GM12878 (cell line): ENCODE results near the gene SERHL2. TPM values are rescaled to one million over a fixed set of nuclear protein-coding genes. Genes with fewer than 3 reads are reported as not detected.

Experiments
- ATAC-seq: fragments of 200-7000 bp; cut with Tn5 transposase; 3 replicates; pipeline ENCODE4 v1.9.1; 2020; ENCODE audit warnings: mild to moderate bottlenecking, moderate library complexity
- BruUV-seq: library from RNA; stranded (reverse); fragments of 400-500 nt; replicated peaks from 2 replicates; lab custom pipeline; 2021; lab: Mats Ljungman, UMichigan
- CTCF ChIA-PET: fragments of 300-600 bp; sonication (Branson Sonifier 250); formaldehyde crosslinking; extraction: SDS; loops from one replicate; lab custom pipeline; 2021; ENCODE audit warnings: inconsistent platforms; lab: Yijun Ruan, JAX
- POLR2A ChIA-PET: fragments of 350-600 bp; formaldehyde crosslinking; extraction: SDS; loops from one replicate; lab custom pipeline; 2021; ENCODE audit warnings: inconsistent platforms; lab: Charles Lee
- RAD21 ChIA-PET: fragments of 300-600 bp; sonication (Branson Sonifier 250); formaldehyde crosslinking; loops from one replicate; lab custom pipeline; 2023; ENCODE audit warnings: antibody characterized with exemption; ENCODE audit not compliant: unreplicated experiment; lab: Charles Lee
- SMC1A ChIA-PET: fragments of 300-600 bp; sonication (Branson Sonifier 250); formaldehyde crosslinking; loops from one replicate; lab custom pipeline; 2023; ENCODE audit not compliant: unreplicated experiment, uncharacterized antibody; lab: Charles Lee
- DNase-seq: peaks from one replicate; pipeline ENCODE4 v3.0.0-alpha.2; 2011; ENCODE audit warnings: low read depth, low spot score
- FAIRE-seq: peaks from 3 replicates; lab custom pipeline; 2011; peaks lifted over from hg19 to GRCh38; lab: Jason Lieb, UNC
- H2AFZ ChIP-seq: 2 replicates; pipeline ENCODE4 v1.6.0; 2011; ENCODE audit warnings: low read depth, low read length, control low read depth; ENCODE audit not compliant: control insufficient read depth
- H3K27ac ChIP-seq: 2 replicates; pipeline ENCODE4 v1.5.1; 2011; ENCODE audit warnings: control low read depth; ENCODE audit not compliant: control insufficient read depth, insufficient read depth
- H3K27me3 ChIP-seq, 2 experiments: replicated peaks in 1 of 2; 2 replicates each; pipeline versions ENCODE4 v1.6.0 to v1.6.1; 2011; ENCODE audit warnings: low read length in 1 of 2; ENCODE audit not compliant: control insufficient read depth in 2 of 2, insufficient read depth in 2 of 2
- H3K36me3 ChIP-seq, 2 experiments: 2 replicates each; pipeline ENCODE4 v1.5.1; 2011; ENCODE audit warnings: low read length in 1 of 2; ENCODE audit not compliant: control insufficient read depth in 2 of 2, insufficient read depth in 2 of 2
- H3K4me1 ChIP-seq: 2 replicates; pipeline ENCODE4 v1.6.1; 2011; ENCODE audit warnings: mild to moderate bottlenecking, low read length, moderate library complexity, mixed read lengths; ENCODE audit not compliant: control insufficient read depth, insufficient read depth
- H3K4me2 ChIP-seq: 2 replicates; pipeline ENCODE4 v1.6.0; 2011; ENCODE audit warnings: control low read depth; ENCODE audit not compliant: control insufficient read depth, insufficient read depth
- H3K4me3 ChIP-seq: fragments of 200-600 bp; sonication (generic); 2 replicates; pipeline ENCODE4 v1.5.1; 2016
- H3K79me2 ChIP-seq: 2 replicates; pipeline ENCODE4 v1.6.0; 2011; ENCODE audit warnings: low read length; ENCODE audit not compliant: control insufficient read depth, insufficient read depth
- H3K9ac ChIP-seq: 2 replicates; pipeline ENCODE4 v1.8.0; 2011; ENCODE audit warnings: low read length, control low read depth, mixed read lengths; ENCODE audit not compliant: control insufficient read depth, insufficient read depth
- H3K9me3 ChIP-seq: replicated peaks from 3 replicates; pipeline ENCODE4 v1.5.1; 2011; ENCODE audit warnings: mild to moderate bottlenecking, low read length; ENCODE audit not compliant: control insufficient read depth, insufficient read depth
- H4K20me1 ChIP-seq: 2 replicates; pipeline ENCODE4 v1.6.0; 2011; ENCODE audit not compliant: control insufficient read depth, insufficient read depth
- BHLHE40 ChIP-seq, 2 experiments: fragments of 450-650 bp in 1 of 2; IDR thresholded peaks; 2 replicates each; pipeline ENCODE4 v1.6.1; 2011 to 2017; ENCODE audit warnings: low read depth in 2 of 2, borderline replicate concordance in 1 of 2, improper control_type of control experiment in 1 of 2, low read length in 1 of 2, mild to moderate bottlenecking in 1 of 2
- BRCA1 ChIP-seq: IDR thresholded peaks from 2 replicates; pipeline ENCODE4 v1.6.1; 2011; ENCODE audit warnings: low read depth, low read length, improper control_type of control experiment
- CREM ChIP-seq: IDR thresholded peaks from 2 replicates; pipeline ENCODE4 v1.6.1; 2014; ENCODE audit warnings: antibody characterized with exemption, low read depth
- CTCF ChIP-seq, 3 experiments: IDR thresholded peaks in 2 of 3; conservative IDR thresholded peaks in 1 of 3; 2 replicates each; pipeline ENCODE4 v1.5.1; 2011; ENCODE audit warnings: low read depth in 3 of 3, low read length in 3 of 3, mild to moderate bottlenecking in 3 of 3, control low read depth in 2 of 3, moderate library complexity in 2 of 3, inconsistent platforms in 1 of 3, mixed read lengths in 1 of 3; ENCODE audit not compliant: control insufficient read depth in 2 of 3, insufficient read depth in 1 of 3; ENCODE audit errors: extremely low read depth in 1 of 3
- GABPA ChIP-seq: IDR thresholded peaks from 2 replicates; pipeline ENCODE4 v1.6.1; 2014; ENCODE audit warnings: antibody characterized with exemption, low read depth, mild to moderate bottlenecking, inconsistent platforms
- HCFC1 ChIP-seq: fragments of 150-350 bp; IDR thresholded peaks from 2 replicates; pipeline ENCODE4 v1.6.1; 2014; ENCODE audit warnings: low read length
- IKZF1 ChIP-seq: fragments of 450-650 bp; conservative IDR thresholded peaks from 2 replicates; pipeline ENCODE4 v1.6.1; 2017; ENCODE audit warnings: antibody characterized with exemption, mild to moderate bottlenecking
- MEF2A ChIP-seq: IDR thresholded peaks from 2 replicates; pipeline ENCODE4 v1.6.1; 2011; ENCODE audit warnings: low read depth, mild to moderate bottlenecking, low read length, moderate library complexity; ENCODE audit not compliant: insufficient read depth
- MEF2B ChIP-seq: fragments of 450-650 bp; IDR thresholded peaks from 2 replicates; pipeline ENCODE4 v1.6.1; 2018; ENCODE audit warnings: mild to moderate bottlenecking, moderate library complexity; ENCODE audit not compliant: partially characterized antibody, poor library complexity, severe bottlenecking
- PKNOX1 ChIP-seq: fragments of 450-650 bp; IDR thresholded peaks from 2 replicates; pipeline ENCODE4 v1.6.1; 2016; ENCODE audit warnings: mild to moderate bottlenecking
- PML ChIP-seq: IDR thresholded peaks from 2 replicates; pipeline ENCODE4 v1.6.1; 2012; ENCODE audit warnings: low read length, inconsistent platforms
- POLR2A ChIP-seq: IDR thresholded peaks from 2 replicates; pipeline ENCODE4 v1.6.1; 2011; ENCODE audit warnings: low read depth, mild to moderate bottlenecking, low read length
- RAD21 ChIP-seq: IDR thresholded peaks from 2 replicates; pipeline ENCODE4 v1.6.1; 2011; ENCODE audit warnings: mild to moderate bottlenecking, low read depth, low read length, moderate library complexity; ENCODE audit not compliant: insufficient read depth
- RAD51 ChIP-seq: fragments of 450-650 bp; IDR thresholded peaks from 2 replicates; pipeline ENCODE4 v1.6.1; 2016; ENCODE audit warnings: moderate library complexity, mild to moderate bottlenecking, inconsistent platforms
- RUNX3 ChIP-seq: IDR thresholded peaks from 2 replicates; pipeline ENCODE4 v1.6.1; 2012; ENCODE audit warnings: low read length, inconsistent platforms
- SMAD1 ChIP-seq: fragments of 450-650 bp; IDR thresholded peaks from 2 replicates; pipeline ENCODE4 v1.6.1; 2018; ENCODE audit warnings: mild to moderate bottlenecking, low read depth; ENCODE audit not compliant: partially characterized antibody
- SMC3 ChIP-seq: IDR thresholded peaks from 2 replicates; pipeline ENCODE4 v1.6.1; 2011; ENCODE audit warnings: low read length, improper control_type of control experiment, borderline replicate concordance
- SPI1 ChIP-seq: IDR thresholded peaks from 2 replicates; pipeline ENCODE4 v1.6.1; 2011; ENCODE audit warnings: low read depth, mild to moderate bottlenecking, low read length, moderate library complexity, borderline replicate concordance; ENCODE audit not compliant: insufficient read depth
- YY1 ChIP-seq: IDR thresholded peaks from 2 replicates; pipeline ENCODE4 v1.6.1; 2011; ENCODE audit warnings: low read depth, mild to moderate bottlenecking, low read length
- ZNF384 ChIP-seq: IDR thresholded peaks from 2 replicates; pipeline ENCODE4 v1.6.1; 2012; ENCODE audit warnings: low read depth, mild to moderate bottlenecking, low read length, improper control_type of control experiment, borderline replicate concordance
- WGBS: methylation state at CpG from one replicate; pipeline ENCODE4 v1.1.6; 2016; ENCODE audit warnings: low lambda C conversion rate; ENCODE audit not compliant: insufficient replicate concordance, insufficient coverage; ENCODE audit errors: missing lambda C conversion rate; 5-methylcytosine and 5-hydroxymethylcytosine counted together
- in situ Hi-C: fragments of 300-500 bp; cut with MboI; formaldehyde crosslinking; loops from 9 replicates; pipeline ENCODE4 v1.14.3; 2018; ENCODE audit warnings: mixed read lengths
- intact Hi-C: fragments of 100-400 bp; cut with micrococcal nuclease; formaldehyde crosslinking; loops from one replicate; pipeline ENCODE4 v1.14.2; 2022; ENCODE audit not compliant: unreplicated experiment
- polyA plus RNA-seq, 11 experiments: library from polyadenylated mRNA; depleted of rRNA in 4 of 11; unstranded in 6 of 11; stranded (reverse) in 5 of 11; fragments of >200 nt; fragmentation: Nextera tagmentation in 4 of 11; fragmentation: Illumina TruSeq in 1 of 11; extraction: Ambion mirVana in 4 of 11; extraction: Trizol in 1 of 11; gene quantifications; 1 replicate in 1 of 11; 2 replicates in 10 of 11; pipeline versions ENCODE4 v1.2.1 to v1.2.3, GENCODE V29; 2011 to 2016; ENCODE audit warnings: inconsistent platforms in 2 of 11, missing spikeins in 2 of 11, low read depth in 1 of 11
- total RNA-seq, 4 experiments: library from RNA; depleted of rRNA in 3 of 4; stranded (reverse); fragments of >200 nt in 3 of 4; fragmentation: Illumina TruSeq in 1 of 4; extraction: Trizol in 1 of 4; gene quantifications; 2 replicates each; pipeline versions ENCODE4 v1.2.1 to v1.2.3, GENCODE V29; 2013 to 2021
- TF ChIP-seq, protein P1 (sequence below): IDR thresholded peaks from 2 replicates; pipeline ENCODE4 v1.6.1; 2011; ENCODE audit warnings: borderline replicate concordance, low read depth, mild to moderate bottlenecking, moderate library complexity, mixed read lengths, low read length; ENCODE audit not compliant: insufficient read depth; ENCODE audit errors: extremely low read length

SERHL2 gene
- total and polyA plus RNA-seq, 10 of the 15 experiments (the other 5 are each of a cell fraction or from before 2014, with no cell fraction given), result 0.63 to 2.0 (median 1.2) TPM

DNA sequence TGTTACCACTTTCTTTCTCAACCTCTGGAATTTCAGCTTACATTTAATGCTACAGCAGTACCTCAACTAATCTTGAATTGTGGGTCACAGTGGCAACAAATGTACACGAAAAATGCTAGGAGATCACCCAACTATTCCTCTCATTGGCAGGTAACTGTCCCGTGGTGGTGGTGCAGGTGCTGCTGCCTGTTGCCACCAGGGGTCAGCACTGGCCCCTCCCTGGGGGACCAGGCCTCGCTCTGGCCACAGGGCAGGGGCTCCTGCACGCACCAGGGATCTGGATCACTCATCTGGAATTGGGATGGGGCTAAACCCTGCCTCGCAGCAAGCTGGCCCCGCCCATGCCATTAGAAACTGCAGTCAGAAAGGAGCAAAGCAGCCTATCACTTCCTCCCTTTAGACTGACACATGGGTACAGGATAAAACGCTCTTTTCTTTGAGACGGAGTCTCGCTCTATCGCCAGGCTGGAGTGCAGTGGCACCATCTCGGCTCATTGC is 67.8 kb downstream of the SERHL2 start:
- Histone ChIP-seq H3K9ac (no peak overlapping the region), H3K4me3 (no peak overlapping the region), H3K27me3 (no peaks in the 10 kb centered on the region), H4K20me1 (no peaks in the 10 kb centered on the region; the same call in 1 of the 2 replicates), H3K4me1 (peaks cover 8% of the 10 kb centered on the region), H3K36me3 (peaks cover 8% of the 10 kb centered on the region in 2 experiments; a peak in 3 of 4 replicates), H2AFZ (no peak overlapping the region), H3K4me2 (no peak overlapping the region), H3K27ac (no peak overlapping the region), H3K79me2 (no peaks in the 10 kb centered on the region), H3K9me3 (no peaks in the 10 kb centered on the region)
- intact Hi-C loops, result loop anchor here (1.0 kb wide), 1 partner anchor 199 kb away; no protein-coding TSS in a partner anchor
- ChIA-PET SMC1A (interaction anchor here (0.8 to 4.0 kb wide), 11 partner anchors 12 to 412 kb away, joined by 3 to 15 read pairs (median 4); no protein-coding TSS in a partner anchor), POLR2A (interaction anchor here (0.8 to 1.5 kb wide), 3 partner anchors 8 to 32 kb away, joined by 3 to 4 read pairs (median 4); partner anchors contain the start of gene CYB5R3), RAD21 (interaction anchor here (1.1 to 3.8 kb wide), 6 partner anchors 22 to 246 kb away, joined by 3 to 19 read pairs (median 6); no protein-coding TSS in a partner anchor), CTCF (interaction anchor here (0.5 to 4.1 kb wide), 27 partner anchors 9 to 648 kb away, joined by 3 to 18 read pairs (median 4); partner anchors contain the start of genes CYB5R3 and MCAT)
- BruUV-seq, result no TSS peak
- DNase-seq, result no peak
- in situ Hi-C loops, result no loop called here
- peak; percentile 93 for ATAC-seq
- 39% methylated on average over 11 of the region's 11 CpGs for WGBS
- FAIRE-seq, result peak; percentile 96
- TF ChIP-seq GABPA, result no peak
- TF ChIP-seq RUNX3, result peak; percentile 19; the same call in 1 of the 2 replicates
- peak; percentile 34 for TF ChIP-seq POLR2A
- 0 out of 2 replicates have a peak, but pooled peaks have one; percentile 34 for TF ChIP-seq RAD51
- no peak for TF ChIP-seq PML
- TF ChIP-seq PKNOX1, result no peak; the same call in 1 of the 2 replicates
- no peak for TF ChIP-seq MEF2A
- no peak for TF ChIP-seq CREM
- peak; percentile 61 for TF ChIP-seq RAD21
- TF ChIP-seq SPI1, result no peak
- no peak for TF ChIP-seq HCFC1
- TF ChIP-seq, protein P1, sequence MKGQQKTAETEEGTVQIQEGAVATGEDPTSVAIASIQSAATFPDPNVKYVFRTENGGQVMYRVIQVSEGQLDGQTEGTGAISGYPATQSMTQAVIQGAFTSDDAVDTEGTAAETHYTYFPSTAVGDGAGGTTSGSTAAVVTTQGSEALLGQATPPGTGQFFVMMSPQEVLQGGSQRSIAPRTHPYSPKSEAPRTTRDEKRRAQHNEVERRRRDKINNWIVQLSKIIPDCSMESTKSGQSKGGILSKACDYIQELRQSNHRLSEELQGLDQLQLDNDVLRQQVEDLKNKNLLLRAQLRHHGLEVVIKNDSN, result peak; percentile 27
- TF ChIP-seq MEF2B, result peak; percentile 85
- TF ChIP-seq BRCA1, result no peak
- peak; percentile 62 for TF ChIP-seq YY1
- no peak for TF ChIP-seq ZNF384
- TF ChIP-seq IKZF1, result 0 out of 2 replicates have a peak, but pooled peaks have one; percentile 38
- 0 out of 4 replicates have a peak, but pooled peaks of 1 of the 2 experiments have one; percentile 28 for TF ChIP-seq BHLHE40 (IDR thresholded peaks at IDR 0.05; ENCODE audit: borderline replicate concordance in 1 of 2, low read depth in 2 of 2, low read length in 1 of 2)
- no peak for TF ChIP-seq SMAD1
- peak; percentile 78 for TF ChIP-seq SMC3
- TF ChIP-seq CTCF (IDR thresholded peaks at IDR 0.05 in 2 of 3, conservative IDR thresholded peaks at IDR 0.05 in 1 of 3; ENCODE audit: control insufficient read depth in 2 of 3, extremely low read depth in 1 of 3, insufficient read depth in 1 of 3, low read depth in 3 of 3, low read length in 3 of 3), result peak; percentile 86 to 97 (median 95)
